SJSA1 (cell line): Measurements from ENCODE around the gene RPL7L1. TPM values are rescaled to one million over a fixed set of nuclear protein-coding genes. Genes with fewer than 3 reads are reported as not detected.
A peak's percentile ranks its signal among the peaks of the same experiment; 100 is the strongest.
"Not testable (repeated sequence)": the region's sequence is repeated elsewhere in the genome, so short reads cannot be mapped to it uniquely, and the experiment has no call there.

Experiments used
- DNase-seq, 2 experiments: peaks; one replicate each; pipeline ENCODE4 v3.0.0-alpha.2; 2015 to 2020; ENCODE audit warnings: low spot score in 2 of 2, low read depth in 1 of 2
- H3K27ac ChIP-seq: fragments of 250-450 bp; sonication (Bioruptor Pico); 2 replicates; pipeline ENCODE4 v1.5.1; 2020; ENCODE audit warnings: mild to moderate bottlenecking, moderate library complexity
- H3K27me3 ChIP-seq: fragments of 250-450 bp; sonication (Bioruptor Pico); replicated peaks from 2 replicates; pipeline ENCODE4 v1.5.1; 2020; ENCODE audit warnings: mild to moderate bottlenecking, moderate library complexity
- H3K36me3 ChIP-seq: fragments of 250-450 bp; sonication (Bioruptor Pico); 2 replicates; pipeline ENCODE4 v1.5.1; 2020; ENCODE audit warnings: mild to moderate bottlenecking
- H3K4me1 ChIP-seq: fragments of 250-450 bp; sonication (Bioruptor Pico); replicated peaks from 2 replicates; pipeline ENCODE4 v1.6.1; 2021; ENCODE audit warnings: mild to moderate bottlenecking
- H3K4me3 ChIP-seq: fragments of 250-450 bp; sonication (Bioruptor Pico); 2 replicates; pipeline ENCODE4 v1.5.1; 2020; ENCODE audit warnings: mild to moderate bottlenecking
- H3K9me3 ChIP-seq: fragments of 250-450 bp; sonication (Bioruptor Pico); replicated peaks from 2 replicates; pipeline ENCODE4 v1.5.1; 2020; ENCODE audit warnings: mild to moderate bottlenecking
- total RNA-seq: library from RNA; depleted of rRNA; stranded (reverse); fragments of >200 nt; shearing (Covaris generic); gene quantifications from 2 replicates; pipeline ENCODE4 v1.2.3, GENCODE V29; 2014

Gene RPL7L1
- total RNA-seq, 1 experiment from 2014 or later, result 114 TPM

- no peaks in the 10 kb centered on the region for H3K9me3 ChIP-seq
- DNase-seq, result no peak
- H3K27me3 ChIP-seq, result no peaks in the 10 kb centered on the region
- H3K36me3 ChIP-seq, result no peaks in the 10 kb centered on the region
- H3K27ac ChIP-seq, result no peak overlapping the region
- H3K4me1 ChIP-seq, result no peaks in the 10 kb centered on the region
- H3K4me3 ChIP-seq, result no peak overlapping the region
Observed at GRCh38 chr6:42873313-42873712, 6.1 kb upstream of the RPL7L1 start.

GRCh38 chr6:42877695-42878094 lies 1.7 kb upstream of the RPL7L1 start:
- no peak overlapping the region for H3K27ac ChIP-seq
- H3K27me3 ChIP-seq, result no peaks in the 10 kb centered on the region
- H3K4me1 ChIP-seq, result peaks cover 6% of the 10 kb centered on the region
- H3K9me3 ChIP-seq, result no peaks in the 10 kb centered on the region
- peaks cover 20% of the 10 kb centered on the region for H3K36me3 ChIP-seq
- no peak for DNase-seq
- no peak overlapping the region for H3K4me3 ChIP-seq

- peak overlapping the region; percentile 50 for H3K4me3 ChIP-seq
Observed at GRCh38 chr6:42880240-42880817, 913 bp downstream of the RPL7L1 start.

GRCh38 chr6:42880871-42881270 lies 1.5 kb downstream of the RPL7L1 start:
- not testable (repeated sequence) for H3K27me3 ChIP-seq, H3K4me1 ChIP-seq, DNase-seq, H3K9me3 ChIP-seq
- peak overlapping the region; percentile 83; the same call in 1 of the 2 replicates for H3K27ac ChIP-seq
- peaks cover 52% of the 10 kb centered on the region for H3K36me3 ChIP-seq
- peak overlapping the region; percentile 50 for H3K4me3 ChIP-seq

More at GRCh38 chr6:42880240-42880817, 913 bp downstream of the RPL7L1 start:
- not testable (repeated sequence) for H3K27me3 ChIP-seq, H3K9me3 ChIP-seq, H3K4me1 ChIP-seq, DNase-seq
- peak overlapping the region; percentile 83 for H3K27ac ChIP-seq
- peaks cover 46% of the 10 kb centered on the region for H3K36me3 ChIP-seq

- no peaks in the 10 kb centered on the region for H3K27me3 ChIP-seq
- H3K36me3 ChIP-seq, result peaks cover 74% of the 10 kb centered on the region
Observed at GRCh38 chr6:42885702-42886101, 6.3 kb downstream of the RPL7L1 start.

GRCh38 chr6:42888201-42888600 lies 8.8 kb downstream of the RPL7L1 start:
- not testable (repeated sequence) for H3K27ac ChIP-seq, H3K9me3 ChIP-seq, H3K27me3 ChIP-seq, DNase-seq, H3K4me3 ChIP-seq
- Histone ChIP-seq H3K36me3 (peaks cover 51% of the 10 kb centered on the region), H3K4me1 (peaks cover 14% of the 10 kb centered on the region)

More at GRCh38 chr6:42885702-42886101, 6.3 kb downstream of the RPL7L1 start:
- Histone ChIP-seq H3K4me3 (no peak overlapping the region), H3K9me3 (no peaks in the 10 kb centered on the region), H3K4me1 (peaks cover 8% of the 10 kb centered on the region), H3K27ac (no peak overlapping the region)
- DNase-seq, result no peak

GRCh38 chr6:42889815-42890214 lies 10.4 kb downstream of the RPL7L1 start:
- H3K4me1 ChIP-seq, result peaks cover 14% of the 10 kb centered on the region
- no peak for DNase-seq
- H3K36me3 ChIP-seq, result peaks cover 35% of the 10 kb centered on the region

GRCh38 chr6:42890311-42891198 lies 11.1 kb downstream of the RPL7L1 start:
- H3K4me1 ChIP-seq, result peaks cover 14% of the 10 kb centered on the region
- H3K27ac ChIP-seq, result peak overlapping the region; percentile 94
- H3K27me3 ChIP-seq, result no peaks in the 10 kb centered on the region
- H3K4me3 ChIP-seq, result peak overlapping the region; percentile 89
- H3K36me3 ChIP-seq, result peaks cover 27% of the 10 kb centered on the region
- no peaks in the 10 kb centered on the region for H3K9me3 ChIP-seq
- peak; percentile 96 to 98 for DNase-seq

More at GRCh38 chr6:42889815-42890214, 10.4 kb downstream of the RPL7L1 start:
- H3K9me3 ChIP-seq, result no peaks in the 10 kb centered on the region
- H3K27me3 ChIP-seq, result no peaks in the 10 kb centered on the region
- H3K27ac ChIP-seq, result peak overlapping the region; percentile 94
- H3K4me3 ChIP-seq, result peak overlapping the region; percentile 89

- Histone ChIP-seq H3K4me1 (peaks cover 14% of the 10 kb centered on the region), H3K27me3 (no peaks in the 10 kb centered on the region), H3K4me3 (peak overlapping the region; percentile 89), H3K36me3 (peaks cover 21% of the 10 kb centered on the region), H3K27ac (peak overlapping the region; percentile 94; the same call in 1 of the 2 replicates), H3K9me3 (no peaks in the 10 kb centered on the region)
- DNase-seq, result no peak
Observed at GRCh38 chr6:42891199-42891722, 11.8 kb downstream of the RPL7L1 start.

- peaks cover 13% of the 10 kb centered on the region for H3K36me3 ChIP-seq
- not testable (repeated sequence) for DNase-seq, H3K27ac ChIP-seq, H3K4me3 ChIP-seq, H3K9me3 ChIP-seq, H3K27me3 ChIP-seq
- peaks cover 14% of the 10 kb centered on the region for H3K4me1 ChIP-seq
Observed at GRCh38 chr6:42894041-42894828, 14.8 kb downstream of the RPL7L1 start.

- DNase-seq, result no peak
- Histone ChIP-seq H3K4me1 (peaks cover 3% of the 10 kb centered on the region), H3K9me3 (no peaks in the 10 kb centered on the region), H3K4me3 (no peak overlapping the region), H3K36me3 (no peaks in the 10 kb centered on the region), H3K27ac (no peak overlapping the region), H3K27me3 (no peaks in the 10 kb centered on the region)
Observed at GRCh38 chr6:42896178-42896719, 16.8 kb downstream of the RPL7L1 start.

- no peak overlapping the region for H3K4me3 ChIP-seq
- H3K36me3 ChIP-seq, result no peaks in the 10 kb centered on the region
- H3K27me3 ChIP-seq, result no peaks in the 10 kb centered on the region
- H3K27ac ChIP-seq, result no peak overlapping the region
- H3K9me3 ChIP-seq, result no peaks in the 10 kb centered on the region
- peak; percentile 52 to 71 for DNase-seq
- peaks cover 10% of the 10 kb centered on the region for H3K4me1 ChIP-seq
Observed at GRCh38 chr6:42898891-42899361, 19.5 kb downstream of the RPL7L1 start.

- Histone ChIP-seq H3K4me3 (no peak overlapping the region), H3K4me1 (peaks cover 10% of the 10 kb centered on the region), H3K27ac (no peak overlapping the region), H3K27me3 (no peaks in the 10 kb centered on the region), H3K9me3 (no peaks in the 10 kb centered on the region), H3K36me3 (no peaks in the 10 kb centered on the region)
- no peak for DNase-seq
Observed at GRCh38 chr6:42899871-42900270, 20.5 kb downstream of the RPL7L1 start.
